Gastrocnemius medialis (tissue), 4 donors: ENCODE results near the gene MPC1. TPM values are rescaled to one million over a fixed set of nuclear protein-coding genes. Genes with fewer than 3 reads are reported as not detected.

Experiments used
- ATAC-seq, 2 donors: fragments of 150-250 bp; one replicate each; pipeline ENCODE4 v1.9.1; 2016
- DNase-seq, 2 donors: peaks; one replicate each; pipeline ENCODE4 v3.0.0-alpha.2; 2019
- H3K27ac ChIP-seq, 4 donors: fragments of 200-600 bp; sonication (generic); 1 replicate in 1 of 4; 2 replicates in 3 of 4; pipeline ENCODE4 v1.5.1; 2016 to 2018; ENCODE audit warnings: mild to moderate bottlenecking in 2 of 4, moderate library complexity in 1 of 4
- H3K27me3 ChIP-seq, 3 donors: fragments of 200-600 bp; sonication (generic) in 2 of 3; 1 replicate in 1 of 3; 2 replicates in 2 of 3; pipeline versions ENCODE4 v1.5.1 to v1.6.0; 2016 to 2019; ENCODE audit warnings: mild to moderate bottlenecking in 1 of 3, moderate library complexity in 1 of 3
- H3K36me3 ChIP-seq, 2 donors: fragments of 200-600 bp; sonication (generic) in 1 of 2; one replicate each; pipeline ENCODE4 v1.5.1; 2017 to 2018
- H3K4me1 ChIP-seq, 2 donors: fragments of 200-600 bp; sonication (generic) in 1 of 2; one replicate each; pipeline ENCODE4 v1.5.1; 2016 to 2017; ENCODE audit warnings: mild to moderate bottlenecking in 2 of 2
- H3K4me3 ChIP-seq, 4 donors: fragments of 200-600 bp; sonication (generic) in 3 of 4; 1 replicate in 1 of 4; 2 replicates in 3 of 4; pipeline ENCODE4 v1.5.1; 2016 to 2019; ENCODE audit warnings: mild to moderate bottlenecking in 2 of 4
- H3K9me3 ChIP-seq, 3 donors: fragments of 200-600 bp; sonication (generic) in 2 of 3; 1 replicate in 1 of 3; 2 replicates in 2 of 3; pipeline ENCODE4 v1.5.1; 2016 to 2019
- POLR2A ChIP-seq, 2 donors: fragments of 450-650 bp; IDR thresholded peaks; one replicate each; pipeline ENCODE4 v1.6.1; 2017; ENCODE audit warnings: antibody characterized with exemption in 2 of 2, mild to moderate bottlenecking in 2 of 2, moderate library complexity in 2 of 2
- in situ Hi-C, 4 donors: fragments of 200-750 bp; cut with MboI; loops; one replicate each; pipeline versions ENCODE4 v1.15.0 to v1.8.0; 2017; ENCODE audit warnings: low sequenced_read_pairs in 4 of 4
- intact Hi-C: fragments of 100-400 bp; cut with DNase I; formaldehyde crosslinking; loops from one replicate; pipeline ENCODE4 v1.15.1; 2023; ENCODE audit warnings: low total_unique reads
- total RNA-seq, 4 donors: library from RNA; depleted of rRNA; stranded (reverse); fragments of >200 nt; gene quantifications; one replicate each; pipeline versions ENCODE4 v1.1.0 to v1.2.3, GENCODE V29; 2016
- TF ChIP-seq, protein P1 (sequence below), 5 experiments: fragments of 450-650 bp in 3 of 5; fragments of 200-600 bp in 2 of 5; sonication (generic) in 2 of 5; IDR thresholded peaks in 4 of 5; conservative IDR thresholded peaks in 1 of 5; 1 replicate in 4 of 5; 2 replicates in 1 of 5; pipeline ENCODE4 v1.5.1; 2016 to 2019; ENCODE audit warnings: antibody characterized with exemption in 5 of 5, mild to moderate bottlenecking in 3 of 5, moderate library complexity in 3 of 5

The MPC1 gene
- 100 to 1,000 TPM in 1 of 4 donors, 10 to 100 TPM in 3; 75.0 to 127 (median 97.4) TPM for total RNA-seq

DNA sequence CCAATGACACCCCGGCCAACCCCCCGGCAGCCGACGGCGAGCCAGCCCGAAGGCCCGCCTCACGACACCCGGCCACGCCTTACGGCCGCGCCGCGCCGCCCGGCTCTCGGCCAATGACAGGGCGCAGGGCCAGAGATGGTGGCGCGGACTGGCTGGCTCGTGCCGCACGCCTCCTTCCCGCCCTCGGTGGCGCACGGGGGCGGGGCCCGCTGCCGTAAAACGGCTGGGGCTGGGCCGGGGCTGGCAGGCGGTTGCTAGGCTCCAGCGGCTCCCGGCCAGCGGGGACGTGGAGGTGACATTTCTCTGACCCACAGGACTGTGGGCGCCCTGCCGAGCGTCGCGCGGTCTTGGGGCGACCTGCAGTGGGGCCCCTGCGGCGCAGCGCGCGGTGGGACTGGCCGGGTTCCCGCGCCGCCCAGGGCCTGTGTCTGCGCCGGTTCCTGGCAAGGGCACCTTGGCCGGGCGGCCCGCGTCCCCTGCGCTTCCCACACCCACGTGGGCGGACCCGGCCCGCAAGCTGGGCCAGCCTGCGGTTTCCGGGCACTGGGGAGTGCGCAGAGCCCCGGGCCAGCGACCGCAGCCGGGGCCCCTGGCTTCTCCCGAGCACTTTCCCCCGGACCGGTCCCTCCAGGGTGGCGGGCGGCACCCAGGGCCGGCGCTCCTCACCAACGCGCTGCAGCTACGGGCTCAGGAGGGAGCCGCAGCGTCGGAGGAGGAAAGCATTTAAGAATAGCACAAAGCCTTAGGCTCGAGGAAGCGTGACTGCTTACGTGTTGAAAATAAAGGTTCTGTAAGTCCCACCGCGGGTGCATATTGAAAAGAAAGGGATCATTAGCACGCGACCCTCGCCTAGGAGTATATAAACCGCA is at the start of gene MPC1:
TSS of gene MPC1 (minus strand) at position 8 of the 869 bp plus-strand sequence. CDS start 64 bp downstream, outside the sequence.
- in situ Hi-C loops = no loop called here
- Histone ChIP-seq H3K4me1 (peaks cover 25 to 34% of the 10 kb centered on the region in 2 donors), H3K36me3 (no peaks in the 10 kb centered on the region), H3K4me3 (peak within 1 kb of the TSS; percentile 80 to 94 (median 90)), H3K9me3 (no peaks in the 10 kb centered on the region), H3K27ac (peak within 1 kb of the TSS; percentile 93 to 99 (median 96)), H3K27me3 (no peaks in the 10 kb centered on the region)
- TF ChIP-seq POLR2A (IDR thresholded peaks at IDR 0.05) = peak; percentile 82 to 94
- TF ChIP-seq, protein P1, sequence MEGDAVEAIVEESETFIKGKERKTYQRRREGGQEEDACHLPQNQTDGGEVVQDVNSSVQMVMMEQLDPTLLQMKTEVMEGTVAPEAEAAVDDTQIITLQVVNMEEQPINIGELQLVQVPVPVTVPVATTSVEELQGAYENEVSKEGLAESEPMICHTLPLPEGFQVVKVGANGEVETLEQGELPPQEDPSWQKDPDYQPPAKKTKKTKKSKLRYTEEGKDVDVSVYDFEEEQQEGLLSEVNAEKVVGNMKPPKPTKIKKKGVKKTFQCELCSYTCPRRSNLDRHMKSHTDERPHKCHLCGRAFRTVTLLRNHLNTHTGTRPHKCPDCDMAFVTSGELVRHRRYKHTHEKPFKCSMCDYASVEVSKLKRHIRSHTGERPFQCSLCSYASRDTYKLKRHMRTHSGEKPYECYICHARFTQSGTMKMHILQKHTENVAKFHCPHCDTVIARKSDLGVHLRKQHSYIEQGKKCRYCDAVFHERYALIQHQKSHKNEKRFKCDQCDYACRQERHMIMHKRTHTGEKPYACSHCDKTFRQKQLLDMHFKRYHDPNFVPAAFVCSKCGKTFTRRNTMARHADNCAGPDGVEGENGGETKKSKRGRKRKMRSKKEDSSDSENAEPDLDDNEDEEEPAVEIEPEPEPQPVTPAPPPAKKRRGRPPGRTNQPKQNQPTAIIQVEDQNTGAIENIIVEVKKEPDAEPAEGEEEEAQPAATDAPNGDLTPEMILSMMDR (IDR thresholded peaks at IDR 0.05 in 4 of 5, conservative IDR thresholded peaks at IDR 0.05 in 1 of 5) = no peak
- peak; percentile 79 to 87 for ATAC-seq
- peak; percentile 92 to 96 for DNase-seq
- intact Hi-C loops = loop anchor here (1.0 to 5.0 kb wide), 7 partner anchors 18 to 309 kb away; partner anchors contain the start of genes RPS6KA2 and SFT2D1

DNA sequence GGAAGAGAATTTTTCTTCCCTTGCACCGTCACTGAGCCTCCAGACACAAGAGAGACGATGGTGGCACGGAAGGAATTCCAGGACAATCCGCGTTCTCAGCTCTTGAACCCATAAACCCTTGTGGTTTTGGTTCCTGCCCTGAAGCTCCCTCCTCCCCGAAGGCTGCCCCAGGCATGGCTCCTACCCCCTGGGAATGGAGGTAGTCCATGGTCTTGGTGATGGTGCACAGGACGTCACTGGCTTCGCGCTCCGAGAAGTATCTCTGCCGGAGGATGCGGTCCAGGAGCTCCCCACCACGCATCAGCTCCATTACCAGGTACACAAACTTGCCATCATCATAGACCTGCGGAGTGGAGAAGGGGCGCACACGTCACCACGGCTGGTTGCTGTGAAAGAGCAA is 47.5 kb upstream of the MPC1 start:
- H3K27me3 ChIP-seq = no peaks in the 10 kb centered on the region
- DNase-seq = no peak
- in situ Hi-C loops = no loop called here
- peaks cover 0 to 39% of the 10 kb centered on the region in 2 donors for H3K36me3 ChIP-seq
- H3K4me3 ChIP-seq = no peak overlapping the region
- intact Hi-C loops = no loop called here
- no peak for ATAC-seq
- no peak for TF ChIP-seq POLR2A (IDR thresholded peaks at IDR 0.05)
- TF ChIP-seq, protein P1 (IDR thresholded peaks at IDR 0.05 in 4 of 5, conservative IDR thresholded peaks at IDR 0.05 in 1 of 5) = no peak
- H3K9me3 ChIP-seq = no peaks in the 10 kb centered on the region
- H3K27ac ChIP-seq = no peak overlapping the region
- no peaks in the 10 kb centered on the region for H3K4me1 ChIP-seq

DNA sequence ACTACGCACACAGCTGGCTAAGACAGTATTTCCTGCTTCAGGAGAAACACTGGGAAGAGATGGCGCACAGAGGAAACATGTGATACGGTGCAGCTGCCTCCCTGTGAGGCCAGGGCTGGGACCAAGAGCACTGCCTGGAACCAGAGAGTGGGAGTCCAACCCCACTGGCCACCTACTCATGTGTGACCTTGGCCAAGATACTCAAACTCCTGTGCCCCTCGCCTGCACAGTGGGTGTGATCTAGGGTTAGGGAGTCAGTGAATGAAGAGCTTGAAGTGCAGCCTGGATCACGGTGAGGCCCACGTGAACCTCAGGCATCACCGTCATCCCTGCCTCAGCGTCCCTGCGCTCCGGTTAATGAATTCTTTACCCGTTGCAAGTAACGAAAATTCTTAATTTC is 41.7 kb upstream of the MPC1 start:
- H3K4me3 ChIP-seq = no peak overlapping the region
- H3K36me3 ChIP-seq = peaks cover 0 to 42% of the 10 kb centered on the region in 2 donors
- H3K4me1 ChIP-seq = no peaks in the 10 kb centered on the region
- H3K9me3 ChIP-seq = no peaks in the 10 kb centered on the region
- intact Hi-C loops (no loop called here), in situ Hi-C loops (no loop called here)
- H3K27me3 ChIP-seq = no peaks in the 10 kb centered on the region
- DNase-seq (no peak), ATAC-seq (no peak)
- H3K27ac ChIP-seq = no peak overlapping the region
- TF ChIP-seq, protein P1 (IDR thresholded peaks at IDR 0.05 in 4 of 5, conservative IDR thresholded peaks at IDR 0.05 in 1 of 5) = no peak
- no peak for TF ChIP-seq POLR2A (IDR thresholded peaks at IDR 0.05)

DNA sequence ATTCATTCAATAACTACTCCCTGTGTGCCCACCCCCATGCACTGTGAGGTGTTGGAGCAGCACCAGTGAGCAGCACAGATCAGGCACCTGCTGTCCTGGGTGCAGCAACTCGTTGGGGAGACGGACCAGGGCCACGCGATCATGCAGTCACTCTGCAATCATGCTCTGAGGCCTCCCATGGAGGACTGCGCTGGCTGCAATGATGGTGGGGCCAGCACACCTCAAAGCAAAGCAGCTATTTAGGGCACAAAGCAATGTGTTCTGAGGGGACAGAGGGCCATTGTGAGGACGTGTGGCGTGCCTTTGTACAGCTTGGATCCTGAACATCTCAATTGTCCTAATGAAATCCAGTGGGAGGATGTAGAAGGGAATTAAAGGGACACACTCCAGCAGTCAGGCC is 41.0 kb upstream of the MPC1 start:
- no peaks in the 10 kb centered on the region for H3K27me3 ChIP-seq
- no peak for ATAC-seq
- no peak overlapping the region for H3K27ac ChIP-seq
- TF ChIP-seq, protein P1 (IDR thresholded peaks at IDR 0.05 in 4 of 5, conservative IDR thresholded peaks at IDR 0.05 in 1 of 5) = no peak
- no peak for TF ChIP-seq POLR2A (IDR thresholded peaks at IDR 0.05)
- no peaks in the 10 kb centered on the region for H3K9me3 ChIP-seq
- H3K4me3 ChIP-seq = no peak overlapping the region
- H3K4me1 ChIP-seq = no peaks in the 10 kb centered on the region
- in situ Hi-C loops = no loop called here
- H3K36me3 ChIP-seq = peaks cover 0 to 45% of the 10 kb centered on the region in 2 donors
- DNase-seq = no peak
- intact Hi-C loops = no loop called here
